GM19023 (cell line): ENCODE measurements around the gene UVRAG.

ENCODE experiments used
- ATAC-seq: cut with Tn5 transposase; IDR thresholded peaks from one replicate; pipeline ENCODE4 v1.9.1; 2021; ENCODE audit warnings: mild to moderate bottlenecking, moderate library complexity; ENCODE audit not compliant: unreplicated experiment

The UVRAG gene

GRCh38 chr11:75996523-75997442 lies 181.8 kb downstream of the UVRAG start:
- no peak for ATAC-seq

- ATAC-seq = no peak
Observed at GRCh38 chr11:76004400-76004799, 189.4 kb downstream of the UVRAG start.

GRCh38 chr11:76005756-76006155 lies 190.7 kb downstream of the UVRAG start:
- ATAC-seq = no peak

- ATAC-seq = no peak
Observed at GRCh38 chr11:76007166-76007565, 192.2 kb downstream of the UVRAG start.

GRCh38 chr11:76008474-76008873 lies 193.5 kb downstream of the UVRAG start:
- no peak for ATAC-seq

GRCh38 chr11:76010051-76010450 lies 195.0 kb downstream of the UVRAG start:
- no peak for ATAC-seq

GRCh38 chr11:76013526-76013925 lies 198.5 kb downstream of the UVRAG start:
- ATAC-seq = no peak

- ATAC-seq = no peak
Observed at GRCh38 chr11:76023236-76024068, 208.4 kb downstream of the UVRAG start.

GRCh38 chr11:76025068-76025467 lies 210.1 kb downstream of the UVRAG start:
- no peak for ATAC-seq

- ATAC-seq = no peak
Observed at GRCh38 chr11:76025817-76026216, 210.8 kb downstream of the UVRAG start.

GRCh38 chr11:76026281-76026680 lies 211.3 kb downstream of the UVRAG start:
- ATAC-seq = no peak

GRCh38 chr11:76026862-76027261 lies 211.9 kb downstream of the UVRAG start:
- ATAC-seq = no peak

GRCh38 chr11:76030286-76030685 lies 215.3 kb downstream of the UVRAG start:
- ATAC-seq = no peak

GRCh38 chr11:76030968-76031590 lies 216.1 kb downstream of the UVRAG start:
- ATAC-seq = no peak

GRCh38 chr11:76033699-76034098 lies 218.7 kb downstream of the UVRAG start:
- ATAC-seq = no peak

GRCh38 chr11:76035020-76035419 lies 220.0 kb downstream of the UVRAG start:
- ATAC-seq = no peak

- ATAC-seq = no peak
Observed at GRCh38 chr11:76038608-76039007, 223.6 kb downstream of the UVRAG start.

GRCh38 chr11:76041208-76041607 lies 226.2 kb downstream of the UVRAG start:
- no peak for ATAC-seq

- no peak for ATAC-seq
Observed at GRCh38 chr11:76044750-76045320, 229.8 kb downstream of the UVRAG start.

GRCh38 chr11:76047231-76047630 lies 232.2 kb downstream of the UVRAG start:
- no peak for ATAC-seq

- no peak for ATAC-seq
Observed at GRCh38 chr11:76047766-76048165, 232.8 kb downstream of the UVRAG start.
